GM12874 (cell line): ENCODE data around the gene S100A4.

Experiments
- TF ChIP-seq, protein P1 (sequence below): IDR thresholded peaks from 2 replicates; pipeline ENCODE4 v1.5.1; 2011; ENCODE audit warnings: low read depth, mild to moderate bottlenecking, control low read depth, low read length, moderate library complexity; ENCODE audit not compliant: insufficient read depth

The S100A4 gene

DNA sequence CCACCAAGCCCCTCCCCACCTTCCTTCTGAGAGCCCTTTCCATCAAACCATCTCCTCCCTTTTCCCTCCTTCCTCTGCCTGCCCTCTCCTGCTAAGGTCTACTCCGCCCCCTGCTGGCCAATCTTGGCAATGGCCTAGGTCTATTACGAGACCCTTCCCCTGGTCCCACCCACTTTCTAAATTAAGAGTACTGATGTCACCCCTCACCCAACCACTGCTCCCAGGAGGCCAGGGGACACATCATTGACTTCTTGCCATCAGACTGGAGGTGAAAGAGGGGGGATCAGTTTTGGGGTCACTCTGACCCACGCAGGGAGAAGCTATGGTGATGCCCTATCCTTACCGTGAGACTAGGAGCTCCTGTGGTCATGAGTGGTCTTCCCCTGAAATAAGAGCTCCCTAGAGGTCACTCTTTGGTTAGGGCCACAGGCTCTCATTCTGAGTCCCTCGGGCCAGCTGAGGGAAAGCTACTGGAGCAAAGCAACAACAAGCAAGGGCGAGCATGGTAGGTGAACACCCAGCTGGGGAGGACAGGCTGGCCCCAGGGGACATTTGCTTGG is 50.5 kb downstream of the S100A4 start:
- TF ChIP-seq, protein P1, sequence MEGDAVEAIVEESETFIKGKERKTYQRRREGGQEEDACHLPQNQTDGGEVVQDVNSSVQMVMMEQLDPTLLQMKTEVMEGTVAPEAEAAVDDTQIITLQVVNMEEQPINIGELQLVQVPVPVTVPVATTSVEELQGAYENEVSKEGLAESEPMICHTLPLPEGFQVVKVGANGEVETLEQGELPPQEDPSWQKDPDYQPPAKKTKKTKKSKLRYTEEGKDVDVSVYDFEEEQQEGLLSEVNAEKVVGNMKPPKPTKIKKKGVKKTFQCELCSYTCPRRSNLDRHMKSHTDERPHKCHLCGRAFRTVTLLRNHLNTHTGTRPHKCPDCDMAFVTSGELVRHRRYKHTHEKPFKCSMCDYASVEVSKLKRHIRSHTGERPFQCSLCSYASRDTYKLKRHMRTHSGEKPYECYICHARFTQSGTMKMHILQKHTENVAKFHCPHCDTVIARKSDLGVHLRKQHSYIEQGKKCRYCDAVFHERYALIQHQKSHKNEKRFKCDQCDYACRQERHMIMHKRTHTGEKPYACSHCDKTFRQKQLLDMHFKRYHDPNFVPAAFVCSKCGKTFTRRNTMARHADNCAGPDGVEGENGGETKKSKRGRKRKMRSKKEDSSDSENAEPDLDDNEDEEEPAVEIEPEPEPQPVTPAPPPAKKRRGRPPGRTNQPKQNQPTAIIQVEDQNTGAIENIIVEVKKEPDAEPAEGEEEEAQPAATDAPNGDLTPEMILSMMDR = peak; percentile 86
